Astrocyte (in vitro differentiated cells and primary cell): ENCODE results near the gene ZNF487. TPM values are rescaled to one million over a fixed set of nuclear protein-coding genes. Genes with fewer than 3 reads are reported as not detected.

Experiments
- DNase-seq: peaks from one replicate; pipeline ENCODE4 v3.0.0-alpha.2; 2010; ENCODE audit warnings: low read depth
- FAIRE-seq: peaks from 2 replicates; lab custom pipeline; 2011; peaks lifted over from hg19 to GRCh38; lab: Jason Lieb, UNC
- H2AFZ ChIP-seq: 2 replicates; pipeline ENCODE4 v1.6.0; 2012; ENCODE audit warnings: low read depth, low read length, inconsistent platforms
- H3K27ac ChIP-seq: 2 replicates; pipeline ENCODE4 v1.5.1; 2011; ENCODE audit warnings: low read depth, low read length, inconsistent platforms
- H3K27me3 ChIP-seq: 2 replicates; pipeline ENCODE4 v1.6.0; 2011; ENCODE audit warnings: low read length, inconsistent platforms; ENCODE audit not compliant: insufficient read depth
- H3K36me3 ChIP-seq: 2 replicates; pipeline ENCODE4 v1.5.1; 2011; ENCODE audit warnings: low read length, inconsistent platforms; ENCODE audit not compliant: insufficient read depth
- H3K4me1 ChIP-seq: 2 replicates; pipeline ENCODE4 v1.5.1; 2011; ENCODE audit warnings: low read length, inconsistent platforms; ENCODE audit not compliant: insufficient read depth
- H3K4me2 ChIP-seq: 2 replicates; pipeline ENCODE4 v1.6.0; 2012; ENCODE audit warnings: low read length, inconsistent platforms
- H3K4me3 ChIP-seq: 2 replicates; pipeline ENCODE4 v1.5.1; 2011; ENCODE audit warnings: low read depth, mild to moderate bottlenecking, low read length, inconsistent platforms; ENCODE audit not compliant: insufficient read depth
- H3K79me2 ChIP-seq: 2 replicates; pipeline ENCODE4 v1.6.0; 2012; ENCODE audit warnings: mild to moderate bottlenecking, low read length, inconsistent platforms; ENCODE audit not compliant: insufficient read depth
- H3K9ac ChIP-seq: 2 replicates; pipeline ENCODE4 v1.6.0; 2012; ENCODE audit warnings: mild to moderate bottlenecking, low read length, inconsistent platforms
- H3K9me3 ChIP-seq: 2 replicates; pipeline ENCODE4 v1.5.1; 2012; ENCODE audit warnings: low read depth, mild to moderate bottlenecking, low read length, inconsistent platforms; ENCODE audit not compliant: insufficient read depth
- H4K20me1 ChIP-seq: 2 replicates; pipeline ENCODE4 v1.6.0; 2012; ENCODE audit warnings: low read length, inconsistent platforms; ENCODE audit not compliant: insufficient read depth
- H3K27ac Mint-ChIP-seq: one replicate; pipeline ENCODE4 v1.8.0; 2021; ENCODE audit warnings: mild to moderate bottlenecking, mixed read lengths; ENCODE audit not compliant: unreplicated experiment
- H3K27me3 Mint-ChIP-seq: one replicate; pipeline ENCODE4 v1.8.0; 2021; ENCODE audit warnings: low read depth, mixed read lengths; ENCODE audit not compliant: unreplicated experiment
- H3K36me3 Mint-ChIP-seq: one replicate; pipeline ENCODE4 v1.8.0; 2021; ENCODE audit warnings: low read depth, mixed read lengths; ENCODE audit not compliant: unreplicated experiment
- H3K4me1 Mint-ChIP-seq: one replicate; pipeline ENCODE4 v1.8.0; 2021; ENCODE audit warnings: low read depth, mixed read lengths; ENCODE audit not compliant: unreplicated experiment
- H3K4me3 Mint-ChIP-seq: one replicate; pipeline ENCODE4 v1.8.0; 2021; ENCODE audit warnings: mild to moderate bottlenecking, moderate library complexity, mixed read lengths; ENCODE audit not compliant: unreplicated experiment
- H3K9me3 Mint-ChIP-seq: one replicate; pipeline ENCODE4 v1.8.0; 2021; ENCODE audit warnings: mild to moderate bottlenecking, mixed read lengths; ENCODE audit not compliant: unreplicated experiment
- EZH2 ChIP-seq: IDR thresholded peaks from 2 replicates; pipeline ENCODE4 v1.6.1; 2012; ENCODE audit warnings: mild to moderate bottlenecking, low read length, inconsistent platforms; ENCODE audit not compliant: insufficient read depth
- total RNA-seq: library from RNA; stranded (reverse); gene quantifications from 2 replicates; pipeline ENCODE4 v1.2.1, GENCODE V29; 2021
- TF ChIP-seq, protein P1 (sequence below): IDR thresholded peaks from 2 replicates; pipeline ENCODE4 v1.5.1; 2011; ENCODE audit warnings: low read depth, mild to moderate bottlenecking, inconsistent platforms, low read length, moderate library complexity; ENCODE audit not compliant: insufficient read depth

Gene ZNF487
- total RNA-seq, 1 donor from 2014 or later, result 2.8 TPM

DNA sequence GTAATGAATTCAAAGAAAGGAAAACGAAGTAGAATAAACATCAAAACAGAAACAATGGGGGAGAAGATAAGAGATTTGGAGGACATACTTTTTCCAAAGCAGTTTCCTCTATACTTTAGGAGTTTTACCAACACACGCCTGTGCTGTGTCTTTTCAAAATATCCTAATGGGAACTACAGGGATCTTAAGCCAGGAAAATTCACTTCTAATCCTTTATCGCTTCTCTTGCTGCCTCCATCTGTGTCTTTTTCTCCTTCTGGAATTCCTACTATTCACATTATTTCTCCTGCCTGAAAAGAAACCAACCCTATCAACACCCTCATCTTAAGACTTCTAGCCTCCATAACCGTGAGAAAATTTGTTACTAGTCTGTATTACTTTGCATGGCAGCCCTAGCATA lies 34.7 kb upstream of the ZNF487 start:
- Histone ChIP-seq H3K4me1 (peaks cover 33% of the 10 kb centered on the region), H3K79me2 (peaks cover 100% of the 10 kb centered on the region), H3K4me2 (peak overlapping the region; percentile 19), H2AFZ (no peak overlapping the region), H3K9me3 (no peaks in the 10 kb centered on the region), H3K27ac (no peak overlapping the region), H3K4me3 (no peak overlapping the region), H3K36me3 (peaks cover 6% of the 10 kb centered on the region), H3K9ac (no peak overlapping the region), H4K20me1 (peaks cover 97% of the 10 kb centered on the region), H3K27me3 (no peaks in the 10 kb centered on the region)
- Mint-ChIP-seq H3K27ac (peak overlapping the region; percentile 3), H3K27me3 (no peaks in the 10 kb centered on the region), H3K4me1 (peaks cover 47% of the 10 kb centered on the region), H3K4me3 (no peak overlapping the region), H3K36me3 (peaks cover 6% of the 10 kb centered on the region), H3K9me3 (no peaks in the 10 kb centered on the region)
- no peak for TF ChIP-seq EZH2
- TF ChIP-seq, protein P1, sequence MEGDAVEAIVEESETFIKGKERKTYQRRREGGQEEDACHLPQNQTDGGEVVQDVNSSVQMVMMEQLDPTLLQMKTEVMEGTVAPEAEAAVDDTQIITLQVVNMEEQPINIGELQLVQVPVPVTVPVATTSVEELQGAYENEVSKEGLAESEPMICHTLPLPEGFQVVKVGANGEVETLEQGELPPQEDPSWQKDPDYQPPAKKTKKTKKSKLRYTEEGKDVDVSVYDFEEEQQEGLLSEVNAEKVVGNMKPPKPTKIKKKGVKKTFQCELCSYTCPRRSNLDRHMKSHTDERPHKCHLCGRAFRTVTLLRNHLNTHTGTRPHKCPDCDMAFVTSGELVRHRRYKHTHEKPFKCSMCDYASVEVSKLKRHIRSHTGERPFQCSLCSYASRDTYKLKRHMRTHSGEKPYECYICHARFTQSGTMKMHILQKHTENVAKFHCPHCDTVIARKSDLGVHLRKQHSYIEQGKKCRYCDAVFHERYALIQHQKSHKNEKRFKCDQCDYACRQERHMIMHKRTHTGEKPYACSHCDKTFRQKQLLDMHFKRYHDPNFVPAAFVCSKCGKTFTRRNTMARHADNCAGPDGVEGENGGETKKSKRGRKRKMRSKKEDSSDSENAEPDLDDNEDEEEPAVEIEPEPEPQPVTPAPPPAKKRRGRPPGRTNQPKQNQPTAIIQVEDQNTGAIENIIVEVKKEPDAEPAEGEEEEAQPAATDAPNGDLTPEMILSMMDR, result no peak
- no peak for DNase-seq
- FAIRE-seq, result no peak

DNA sequence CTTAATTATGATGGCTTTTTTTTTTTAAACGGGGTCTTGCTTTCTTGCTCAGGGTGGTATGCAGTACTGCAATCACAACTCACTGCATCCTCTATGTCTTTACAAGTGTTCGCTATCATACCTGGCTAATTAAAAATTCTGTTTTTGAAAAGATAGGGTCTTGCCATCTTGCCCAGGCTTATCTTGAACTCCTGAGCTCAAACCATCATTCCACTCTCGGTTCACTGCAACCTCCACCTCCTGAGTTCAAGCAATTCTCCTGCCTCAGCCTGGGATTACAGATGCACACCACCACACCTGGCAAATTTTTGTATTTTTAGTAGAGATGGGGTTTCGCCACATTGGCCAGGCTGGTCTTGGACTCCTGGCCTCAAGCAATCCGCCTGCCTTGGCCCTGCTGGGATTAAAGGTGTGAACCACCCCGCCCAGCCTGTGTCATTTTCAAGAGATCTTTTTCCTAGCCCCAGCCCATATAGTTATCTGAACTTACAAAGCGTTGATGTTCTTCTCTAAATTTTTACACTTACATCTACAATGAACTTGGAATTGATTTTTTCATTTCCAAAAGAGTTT lies 33.9 kb upstream of the ZNF487 start:
- FAIRE-seq, result no peak
- no peaks in the 10 kb centered on the region for H3K27me3 Mint-ChIP-seq
- peaks cover 6% of the 10 kb centered on the region for H3K36me3 ChIP-seq
- no peaks in the 10 kb centered on the region for H3K9me3 ChIP-seq
- H3K79me2 ChIP-seq, result peaks cover 100% of the 10 kb centered on the region
- no peak overlapping the region for H2AFZ ChIP-seq
- peaks cover 45% of the 10 kb centered on the region for H3K4me1 Mint-ChIP-seq
- TF ChIP-seq EZH2, result no peak
- TF ChIP-seq, protein P1, result no peak
- H3K4me3 ChIP-seq, result no peak overlapping the region
- peaks cover 92% of the 10 kb centered on the region for H4K20me1 ChIP-seq
- H3K9me3 Mint-ChIP-seq, result no peaks in the 10 kb centered on the region
- H3K27ac Mint-ChIP-seq, result no peak overlapping the region
- DNase-seq, result no peak
- H3K27ac ChIP-seq, result no peak overlapping the region
- H3K27me3 ChIP-seq, result no peaks in the 10 kb centered on the region
- H3K4me2 ChIP-seq, result no peak overlapping the region
- peaks cover 26% of the 10 kb centered on the region for H3K4me1 ChIP-seq
- no peak overlapping the region for H3K9ac ChIP-seq
- peaks cover 6% of the 10 kb centered on the region for H3K36me3 Mint-ChIP-seq
- peak overlapping the region; percentile 7 for H3K4me3 Mint-ChIP-seq

DNA sequence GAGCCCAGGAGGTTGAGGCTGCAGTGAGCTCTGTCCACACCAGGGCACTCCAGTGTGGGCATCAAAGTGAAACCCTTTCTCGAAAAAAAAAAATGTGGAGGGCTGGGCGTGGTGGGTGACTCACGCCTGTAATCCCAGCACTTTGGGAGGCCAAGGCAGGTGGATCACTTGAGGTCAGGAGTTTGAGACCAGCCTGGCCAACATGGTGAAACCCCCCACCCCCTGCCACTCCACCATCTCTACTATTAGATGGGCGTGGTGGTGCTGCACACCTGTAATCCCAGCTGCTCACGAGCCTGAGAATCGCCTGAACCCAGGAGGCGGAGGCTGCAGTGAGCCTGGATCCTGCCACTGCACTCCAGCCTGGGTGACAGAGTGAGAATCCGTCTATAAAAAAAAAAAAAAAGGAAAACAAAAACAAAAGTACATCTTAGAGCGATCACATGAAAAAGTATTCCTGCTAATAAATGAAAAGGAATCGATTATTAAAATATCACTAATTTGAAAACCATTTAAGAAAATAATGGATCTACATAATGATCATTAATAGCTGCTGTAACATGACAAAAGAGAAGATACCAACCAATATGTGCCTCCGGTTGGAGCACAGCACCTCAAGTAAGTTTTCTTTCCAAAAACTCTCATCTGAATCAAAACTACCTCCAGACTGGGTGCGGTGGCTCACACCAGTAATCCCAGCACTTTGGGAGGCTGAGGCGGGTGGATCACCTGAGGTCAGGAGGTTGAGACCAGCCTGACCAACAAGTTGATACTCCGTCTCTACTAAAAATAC lies 32.8 kb upstream of the ZNF487 start:
- peak overlapping the region; percentile 1 for H3K9ac ChIP-seq
- no peaks in the 10 kb centered on the region for H3K27me3 ChIP-seq
- H3K79me2 ChIP-seq, result peaks cover 98% of the 10 kb centered on the region
- TF ChIP-seq EZH2, result no peak
- TF ChIP-seq, protein P1, result no peak
- Mint-ChIP-seq H3K36me3 (peaks cover 6% of the 10 kb centered on the region), H3K27me3 (no peaks in the 10 kb centered on the region), H3K27ac (no peak overlapping the region), H3K4me1 (peaks cover 38% of the 10 kb centered on the region), H3K4me3 (peak overlapping the region; percentile 58), H3K9me3 (no peaks in the 10 kb centered on the region)
- H3K4me1 ChIP-seq, result peaks cover 18% of the 10 kb centered on the region
- FAIRE-seq (no peak), DNase-seq (no peak)
- no peaks in the 10 kb centered on the region for H3K9me3 ChIP-seq
- H3K36me3 ChIP-seq, result peaks cover 6% of the 10 kb centered on the region
- no peak overlapping the region for H3K4me3 ChIP-seq
- peaks cover 88% of the 10 kb centered on the region for H4K20me1 ChIP-seq
- peak overlapping the region; percentile 60 for H3K4me2 ChIP-seq
- no peak overlapping the region for H2AFZ ChIP-seq
- H3K27ac ChIP-seq, result no peak overlapping the region
